ENCODE data around the gene ZFC3H1. TPM values are rescaled to one million over a fixed set of nuclear protein-coding genes. Genes with fewer than 3 reads are reported as not detected.

Gene ZFC3H1
- total and polyA plus RNA-seq, 2 of the 8 experiments (the other 6 are each of a cell fraction or from before 2014, with no cell fraction given): 20.0 to 32.4 TPM

GRCh38 chr12:71686658-71687025, 23.0 kb upstream of the ZFC3H1 start:
- H2AK5ac ChIP-seq (ENCODE audit: low read depth, low read length): no peak overlapping the region
- no peak overlapping the region for H3K18ac ChIP-seq (ENCODE audit: extremely low read depth, low read length)
- no peak overlapping the region for H4K8ac ChIP-seq (ENCODE audit: extremely low read depth, insufficient read depth, low read length)
- no peaks in the 10 kb centered on the region for H3K27me3 ChIP-seq (replicated peaks in 1 of 4; ENCODE audit: control insufficient read depth in 3 of 4, extremely low read depth in 1 of 4, insufficient read depth in 3 of 4, low read length in 3 of 4)
- H3K14ac ChIP-seq (ENCODE audit: insufficient read length): no peak overlapping the region
- no peaks in the 10 kb centered on the region for H3K9me3 ChIP-seq (ENCODE audit: insufficient read depth in 2 of 2, low read depth in 1 of 2, low read length in 1 of 2)
- no peak overlapping the region for H2BK20ac ChIP-seq (ENCODE audit: low read length)
- no peak overlapping the region for H2BK5ac ChIP-seq (ENCODE audit: low read depth, low read length)
- no peak for TF ChIP-seq ZNF274 (IDR thresholded peaks at IDR 0.05; ENCODE audit: borderline replicate concordance, extremely low read depth, low read length)
- TF ChIP-seq TAF1 (IDR thresholded peaks at IDR 0.05; ENCODE audit: low read depth, low read length): no peak
- no peak for TF ChIP-seq CBX5 (IDR thresholded peaks at IDR 0.05; ENCODE audit: low read depth, low read length)
- TF ChIP-seq CREB1 (IDR thresholded peaks at IDR 0.05): no peak
- TF ChIP-seq SP1 (IDR thresholded peaks at IDR 0.05; ENCODE audit: low read depth, low read length): no peak
- TF ChIP-seq FOSL1 (IDR thresholded peaks at IDR 0.05; ENCODE audit: insufficient read depth, low read depth, low read length): no peak
- no peak for TF ChIP-seq MAFK (IDR thresholded peaks at IDR 0.05; ENCODE audit: low read depth, low read length)
- TF ChIP-seq RXRA (IDR thresholded peaks at IDR 0.05; ENCODE audit: insufficient read depth, low read depth, low read length): no peak
- no peak for TF ChIP-seq CBX8 (IDR thresholded peaks at IDR 0.05; ENCODE audit: borderline replicate concordance, low read depth, low read length)
- TF ChIP-seq BCL11A (IDR thresholded peaks at IDR 0.05; ENCODE audit: low read depth in 2 of 2, low read length in 2 of 2): no peak
- no peak for TF ChIP-seq TEAD4 (IDR thresholded peaks at IDR 0.05; ENCODE audit: low read depth, low read length)
- TF ChIP-seq PHF8 (conservative IDR thresholded peaks at IDR 0.05; ENCODE audit: low read depth, low read length): no peak
- TF ChIP-seq SIN3A (conservative IDR thresholded peaks at IDR 0.05 in 1 of 2, IDR thresholded peaks at IDR 0.05 in 1 of 2; ENCODE audit: low read depth in 1 of 2, low read length in 2 of 2): no peak
- H3K27ac ChIP-seq (ENCODE audit: low read depth, low read length): no peak overlapping the region
- ChIA-PET POLR2A (ENCODE audit: partially characterized antibody) (interaction anchor here (0.6 to 6.1 kb wide), 9 partner anchors 9 to 65 kb away, joined by 3 to 81 read pairs (median 6); partner anchors contain the start of genes THAP2 and ZFC3H1), CTCF (ENCODE audit: partially characterized antibody) (interaction anchor here (1.1 to 4.1 kb wide), 7 partner anchors 10 to 61 kb away, joined by 3 to 21 read pairs (median 8); partner anchors contain the start of genes THAP2 and ZFC3H1)
- no peak overlapping the region for H2BK15ac ChIP-seq (ENCODE audit: low read length)
- DNase-seq (ENCODE audit: low read depth in 1 of 2, low spot score in 2 of 2) (no peak), FAIRE-seq (no peak)
- H3K4ac ChIP-seq (replicated peaks; ENCODE audit: insufficient read length, low read depth, low read length): no peak overlapping the region
- H2BK12ac ChIP-seq (ENCODE audit: low read depth, low read length): no peak overlapping the region
- H3K36me3 ChIP-seq (ENCODE audit: control insufficient read depth in 2 of 4, insufficient read depth in 4 of 4, low read length in 3 of 4): no peaks in the 10 kb centered on the region
- peaks cover 2% of the 10 kb centered on the region; the same call in 1 of the 2 replicates for H3K23me2 ChIP-seq (ENCODE audit: low read depth, low read length)
- peak overlapping the region in 2 of 4 experiments; percentile 57 to 79; a peak in 2 of 7 replicates for H3K9ac ChIP-seq (replicated peaks in 1 of 4; ENCODE audit: extremely low read depth in 1 of 4, low read depth in 3 of 4, low read length in 3 of 4)
- H3K4me1 ChIP-seq (replicated peaks in 1 of 4; ENCODE audit: control insufficient read depth in 3 of 4, insufficient read depth in 4 of 4, low read length in 3 of 4): no peaks in the 10 kb centered on the region
- peak overlapping the region; percentile 32 to 72 for H3K4me2 ChIP-seq (ENCODE audit: insufficient read depth in 1 of 2, low read depth in 2 of 2, low read length in 2 of 2)
- WGBS, 2 experiments (ENCODE audit: extremely low coverage in 1 of 2, insufficient coverage in 1 of 2, insufficient read length in 1 of 2, insufficient replicate concordance in 2 of 2, low coverage in 1 of 2, low lambda C conversion rate in 2 of 2, missing lambda C conversion rate in 1 of 2): 24% methylated on average over 3 of the region's 3 CpGs; no CpG with 5 or more reads in 1 of the 2 experiments
- H3K79me2 ChIP-seq (ENCODE audit: control insufficient read depth in 1 of 2, insufficient read depth in 2 of 2, low read length in 2 of 2): no peaks in the 10 kb centered on the region
- H2BK120ac ChIP-seq (replicated peaks; ENCODE audit: low read depth, low read length): no peak overlapping the region
- H4K5ac ChIP-seq (ENCODE audit: insufficient read length, low read depth, low read length): peak overlapping the region; percentile 72
- no peaks in the 10 kb centered on the region for H4K20me1 ChIP-seq (replicated peaks in 1 of 2; ENCODE audit: control insufficient read depth in 1 of 2, insufficient read depth in 2 of 2, low read length in 2 of 2)
- peak overlapping the region; percentile 46 to 78 (median 70) for H3K4me3 ChIP-seq (ENCODE audit: extremely low read depth in 1 of 4, insufficient read depth in 2 of 4, low read depth in 3 of 4, low read length in 4 of 4)
- H3K79me1 ChIP-seq (ENCODE audit: low read depth, low read length): no peaks in the 10 kb centered on the region
- H2AFZ ChIP-seq (ENCODE audit: low read length): peak overlapping the region; percentile 74
- no peak overlapping the region for H3K23ac ChIP-seq (ENCODE audit: insufficient read length)
- no peak overlapping the region for H3K56ac ChIP-seq (replicated peaks; ENCODE audit: insufficient read length, low read depth, low read length)
- H4K91ac ChIP-seq (replicated peaks; ENCODE audit: insufficient read length, low read length): no peak overlapping the region

All from H1 (cell line).